ENCODE results near the gene ESR1.

GRCh38 chr6:151782560-151782959 is 24.9 kb upstream of the ESR1 start:
- TF ChIP-seq CTCF (IDR thresholded peaks at IDR 0.05): no peak
- no peak for TF ChIP-seq POLR2A (IDR thresholded peaks at IDR 0.05)

Data from breast epithelium (tissue), 3 donors.